K562 (cell line): ENCODE measurements around the gene HOXA4. TPM values are rescaled to one million over a fixed set of nuclear protein-coding genes. Genes with fewer than 3 reads are reported as not detected.

ENCODE experiments used
- ATAC-seq: fragments of 200-7000 bp; cut with Tn5 transposase; 3 replicates; pipeline ENCODE4 v1.9.1; 2020; ENCODE audit warnings: moderate library complexity
- BruUV-seq: library from RNA; stranded (reverse); fragments of 400-500 nt; replicated peaks from 2 replicates; lab custom pipeline; 2021; lab: Mats Ljungman, UMichigan
- CTCF ChIA-PET: fragments of 300-600 bp; formaldehyde crosslinking; extraction: SDS; loops from one replicate; lab custom pipeline; 2021; ENCODE audit warnings: low intra/inter-chr PET ratio; lab: Yijun Ruan, JAX
- POLR2A ChIA-PET: fragments of 300-600, 350-650 bp; sonication (Branson Sonifier 250); formaldehyde crosslinking; extraction: SDS; loops from one replicate; lab custom pipeline; 2021; ENCODE audit warnings: antibody characterized with exemption, inconsistent platforms; lab: Yijun Ruan, JAX
- DNase-seq, 4 experiments: peaks; one replicate each; pipeline versions ENCODE4 v3.0.0 to v3.0.0-alpha.2; 2011 to 2018; ENCODE audit warnings: low spot score in 3 of 4, mixed read lengths in 3 of 4; ENCODE audit errors: extremely low read depth in 1 of 4
- FAIRE-seq: peaks from 2 replicates; lab custom pipeline; 2011; peaks lifted over from hg19 to GRCh38; lab: Jason Lieb, UNC
- H2AFZ ChIP-seq: 2 replicates; pipeline ENCODE4 v1.6.0; 2011; ENCODE audit warnings: low read depth, low read length, control low read depth, inconsistent platforms
- H3K27ac ChIP-seq: fragments of 200-600 bp; 3 replicates; pipeline ENCODE4 v1.8.0; 2011; ENCODE audit warnings: low read depth, mild to moderate bottlenecking, control low read depth, inconsistent platforms, low read length, moderate library complexity, mixed read lengths; ENCODE audit errors: extremely low read depth
- H3K27me3 ChIP-seq, 2 experiments: fragments of 300-600 bp in 1 of 2; 2 replicates in 1 of 2; 3 replicates in 1 of 2; pipeline versions ENCODE4 v1.6.0 to v1.8.0; 2011; ENCODE audit warnings: inconsistent platforms in 2 of 2, low read length in 2 of 2, mild to moderate bottlenecking in 1 of 2, mixed read lengths in 1 of 2, moderate library complexity in 1 of 2; ENCODE audit not compliant: control insufficient read depth in 2 of 2, insufficient read depth in 2 of 2
- H3K36me3 ChIP-seq: fragments of 300-600 bp; 3 replicates; pipeline ENCODE4 v1.8.0; 2011; ENCODE audit warnings: mild to moderate bottlenecking, low read length, inconsistent platforms; ENCODE audit not compliant: control insufficient read depth, insufficient read depth
- H3K4me1 ChIP-seq, 2 experiments: fragments of 200-600 bp in 1 of 2; replicated peaks in 1 of 2; 2 replicates in 1 of 2; 3 replicates in 1 of 2; pipeline versions ENCODE4 v1.5.1 to v1.8.0; 2011; ENCODE audit warnings: inconsistent platforms in 2 of 2, low read length in 2 of 2, mild to moderate bottlenecking in 1 of 2, mixed read lengths in 1 of 2, moderate library complexity in 1 of 2; ENCODE audit not compliant: control insufficient read depth in 2 of 2, insufficient read depth in 2 of 2
- H3K4me2 ChIP-seq: 2 replicates; pipeline ENCODE4 v1.6.1; 2011; ENCODE audit warnings: low read length, control low read depth, inconsistent platforms, mixed read lengths; ENCODE audit not compliant: insufficient read depth
- H3K4me3 ChIP-seq: fragments of 200-600 bp; sonication (generic), shearing (Covaris generic); 2 replicates; pipeline ENCODE4 v1.5.1; 2016; ENCODE audit warnings: control low read depth, inconsistent platforms
- H3K79me2 ChIP-seq: fragments of 200-600 bp; 3 replicates; pipeline ENCODE4 v1.8.0; 2011; ENCODE audit warnings: low read length, inconsistent platforms; ENCODE audit not compliant: control insufficient read depth, insufficient read depth
- H3K9ac ChIP-seq, 2 experiments: 2 replicates each; pipeline versions ENCODE4 v1.6.0 to v1.6.1; 2011; ENCODE audit warnings: low read depth in 2 of 2, low read length in 2 of 2, control low read depth in 1 of 2, inconsistent platforms in 1 of 2, mild to moderate bottlenecking in 1 of 2, mixed read lengths in 1 of 2; ENCODE audit not compliant: insufficient read depth in 1 of 2
- H3K9me1 ChIP-seq: one replicate; pipeline ENCODE4 v1.6.0; 2011; ENCODE audit warnings: inconsistent platforms, mild to moderate bottlenecking, low read length, moderate library complexity; ENCODE audit not compliant: control insufficient read depth, insufficient read depth
- H3K9me3 ChIP-seq: replicated peaks from 2 replicates; pipeline ENCODE4 v1.5.1; 2011; ENCODE audit warnings: low read depth, low read length, inconsistent platforms; ENCODE audit not compliant: control insufficient read depth, insufficient read depth
- H4K20me1 ChIP-seq: replicated peaks from 2 replicates; pipeline ENCODE4 v1.6.1; 2011; ENCODE audit warnings: low read length, inconsistent platforms, mixed read lengths; ENCODE audit not compliant: control insufficient read depth, insufficient read depth
- ATF7 ChIP-seq: fragments of 450-650 bp; IDR thresholded peaks from 2 replicates; pipeline ENCODE4 v1.7.1; 2014; ENCODE audit warnings: mild to moderate bottlenecking, moderate library complexity
- CTCFL ChIP-seq: IDR thresholded peaks from 2 replicates; pipeline ENCODE4 v1.6.1; 2011; ENCODE audit warnings: borderline replicate concordance, low read depth, mild to moderate bottlenecking, moderate library complexity, low read length; ENCODE audit not compliant: insufficient read depth, poor library complexity, severe bottlenecking
- FOXM1 ChIP-seq, 2 experiments: fragments of 450-650 bp in 1 of 2; sonication (generic) in 1 of 2; formaldehyde crosslinking in 1 of 2; IDR thresholded peaks; 2 replicates each; pipeline versions ENCODE4 v1.6.1 to v1.9.0; 2017 to 2022; ENCODE audit warnings: low read depth in 2 of 2, mild to moderate bottlenecking in 2 of 2, missing genetic modification reagents in 1 of 2, moderate library complexity in 1 of 2
- JUND ChIP-seq, 2 experiments: IDR thresholded peaks; 2 replicates in 1 of 2; 3 replicates in 1 of 2; pipeline ENCODE4 v1.6.1; 2011; ENCODE audit warnings: borderline replicate concordance in 2 of 2, low read depth in 2 of 2, low read length in 2 of 2, improper control_type of control experiment in 1 of 2, missing biosample characterization in 1 of 2, missing genetic modification characterization in 1 of 2, missing genetic modification reagents in 1 of 2
- MEF2D ChIP-seq: conservative IDR thresholded peaks from 2 replicates; pipeline ENCODE4 v1.6.1; 2016; ENCODE audit warnings: low read depth, missing genetic modification characterization, missing compliant biosample characterization
- RNF2 ChIP-seq: sonication (generic); IDR thresholded peaks from 2 replicates; pipeline ENCODE4 v1.6.1; 2016
- SAFB ChIP-seq: fragments of 200-400 bp; formaldehyde crosslinking; IDR thresholded peaks from 2 replicates; pipeline ENCODE4 v1.6.1; 2017; ENCODE audit warnings: low read depth, low read length, borderline replicate concordance
- SP1 ChIP-seq: sonication (generic); formaldehyde crosslinking; IDR thresholded peaks from 2 replicates; pipeline ENCODE4 v1.8.1; 2022; ENCODE audit warnings: mild to moderate bottlenecking, missing genetic modification reagents
- TEAD2 ChIP-seq: fragments of 450-650 bp; IDR thresholded peaks from 2 replicates; pipeline ENCODE4 v1.6.1; 2016; ENCODE audit warnings: missing genetic modification characterization, control low read depth, missing compliant biosample characterization
- ZNF407 ChIP-seq: fragments of 450-650 bp; IDR thresholded peaks from 2 replicates; pipeline ENCODE4 v1.6.1; 2016; ENCODE audit warnings: low read depth
- ZNF444 ChIP-seq: fragments of 250-450 bp; sonication (Bioruptor Pico); IDR thresholded peaks from 2 replicates; pipeline ENCODE4 v1.4.0; 2020; ENCODE audit warnings: mild to moderate bottlenecking, moderate library complexity
- WGBS: fragments of 100-300 bp; shearing (Covaris generic); methylation state at CpG from one replicate; pipeline ENCODE4 v1.1.6; 2016; ENCODE audit warnings: low coverage, mixed read lengths; ENCODE audit not compliant: insufficient coverage; ENCODE audit errors: missing lambda C conversion rate; 5-methylcytosine and 5-hydroxymethylcytosine counted together
- in situ Hi-C: fragments of 300-500 bp; cut with MboI; formaldehyde crosslinking; loops from 4 replicates; pipeline ENCODE4 v1.15.0; 2018; ENCODE audit warnings: inconsistent platforms, mixed read lengths
- intact Hi-C: fragments of 100-400 bp; cut with micrococcal nuclease; formaldehyde crosslinking; loops from 2 replicates; pipeline ENCODE4 v1.14.2; 2022
- polyA plus RNA-seq, 8 experiments: library from polyadenylated mRNA; depleted of rRNA in 4 of 8; stranded (reverse) in 5 of 8; unstranded in 3 of 8; fragments of >200 nt; fragmentation: Nextera tagmentation in 2 of 8; fragmentation: Illumina TruSeq in 1 of 8; extraction: Ambion mirVana in 2 of 8; extraction: Trizol in 1 of 8; gene quantifications; 2 replicates each; pipeline versions ENCODE4 v1.2.1 to v1.2.3, GENCODE V29; 2011 to 2014; ENCODE audit warnings: inconsistent platforms in 1 of 8, missing spikeins in 1 of 8
- total RNA-seq, 7 experiments: library from RNA; depleted of rRNA in 6 of 7; stranded (reverse); fragments of >200 nt in 6 of 7; fragmentation: Illumina TruSeq in 2 of 7; extraction: Trizol in 2 of 7; gene quantifications; 2 replicates each; pipeline versions ENCODE4 v1.2.1 to v1.2.3, GENCODE V29; 2011 to 2021; ENCODE audit warnings: low replicate concordance in 1 of 7

HOXA4 gene
- total and polyA plus RNA-seq, 9 of the 15 experiments (the other 6 are each of a cell fraction or from before 2014, with no cell fraction given) = not detected

- Histone ChIP-seq H3K27ac (no peak overlapping the region), H3K4me1 (peaks cover 0 to 11% of the 10 kb centered on the region in 2 experiments; a peak in 2 of 5 replicates), H3K9me3 (no peaks in the 10 kb centered on the region), H3K4me3 (no peak overlapping the region), H3K79me2 (no peaks in the 10 kb centered on the region), H3K4me2 (no peak overlapping the region), H4K20me1 (no peaks in the 10 kb centered on the region), H3K9me1 (no peaks in the 10 kb centered on the region), H3K9ac (no peak overlapping the region), H2AFZ (no peak overlapping the region), H3K36me3 (no peaks in the 10 kb centered on the region), H3K27me3 (peaks cover 71 to 76% of the 10 kb centered on the region in 2 experiments)
- intact Hi-C loops (no loop called here), in situ Hi-C loops (no loop called here)
- FAIRE-seq (no peak), DNase-seq (no peak), ATAC-seq (no peak)
- 11% methylated on average over 13 of the region's 13 CpGs for WGBS
- POLR2A ChIA-PET = interaction anchor here (0.9 kb wide), 1 partner anchor 17 kb away, joined by 3 read pairs; no protein-coding TSS in a partner anchor
- CTCF ChIA-PET = no interaction called here
- BruUV-seq = no TSS peak
- no peak for TF ChIP-seq SAFB
- no peak for TF ChIP-seq RNF2
- no peak for TF ChIP-seq SP1 (CRISPR knock-in tag)
- TF ChIP-seq JUND (IDR thresholded peaks at IDR 0.05; ENCODE audit: borderline replicate concordance, low read depth, low read length) = no peak
- no peak for TF ChIP-seq JUND (tag; IDR thresholded peaks at IDR 0.05; ENCODE audit: borderline replicate concordance, low read depth, low read length)
- no peak for TF ChIP-seq FOXM1 (IDR thresholded peaks at IDR 0.05; ENCODE audit: low read depth)
- no peak for TF ChIP-seq FOXM1 (CRISPR knock-in tag; IDR thresholded peaks at IDR 0.05; ENCODE audit: low read depth)
- TF ChIP-seq MEF2D (tag) = no peak
- TF ChIP-seq ATF7 = no peak
- TF ChIP-seq ZNF407 = no peak
- no peak for TF ChIP-seq TEAD2 (tag)
- no peak for TF ChIP-seq CTCFL
- TF ChIP-seq ZNF444 = no peak
These were observed 26.1 kb downstream of the HOXA4 start for GRCh38 chr7:27104341-27105058.
